K562 (cell line): ENCODE measurements around the gene BBC3. TPM values are rescaled to one million over a fixed set of nuclear protein-coding genes. Genes with fewer than 3 reads are reported as not detected.

Experiments used
- BRF2 ChIP-seq: IDR thresholded peaks from 3 replicates; pipeline ENCODE4 v1.6.1; 2011; ENCODE audit warnings: borderline replicate concordance, mild to moderate bottlenecking; ENCODE audit not compliant: insufficient read length, insufficient read depth
- E2F6 ChIP-seq, 2 experiments: IDR thresholded peaks; 2 replicates each; pipeline ENCODE4 v1.6.1; 2011; ENCODE audit warnings: borderline replicate concordance in 1 of 2, control low read depth in 1 of 2, low read depth in 1 of 2, low read length in 1 of 2, mild to moderate bottlenecking in 1 of 2, mixed read lengths in 1 of 2, moderate library complexity in 1 of 2; ENCODE audit not compliant: insufficient read depth in 1 of 2, insufficient read length in 1 of 2, poor library complexity in 1 of 2, severe bottlenecking in 1 of 2; ENCODE audit errors: extremely low read depth in 1 of 2
- HMGXB4 ChIP-seq: sonication (generic); formaldehyde crosslinking; IDR thresholded peaks from 2 replicates; pipeline ENCODE4 v1.8.1; 2023; ENCODE audit warnings: mild to moderate bottlenecking, missing genetic modification reagents
- JUND ChIP-seq, 2 experiments: IDR thresholded peaks; 2 replicates in 1 of 2; 3 replicates in 1 of 2; pipeline ENCODE4 v1.6.1; 2011; ENCODE audit warnings: borderline replicate concordance in 2 of 2, low read depth in 2 of 2, low read length in 2 of 2, improper control_type of control experiment in 1 of 2, missing biosample characterization in 1 of 2, missing genetic modification characterization in 1 of 2, missing genetic modification reagents in 1 of 2
- MYC ChIP-seq, 2 experiments: fragments of 250-450 bp in 1 of 2; sonication (Bioruptor Pico) in 1 of 2; IDR thresholded peaks; 2 replicates each; pipeline versions ENCODE4 v1.5.1 to v1.6.1; 2012 to 2021; ENCODE audit warnings: low read depth in 2 of 2, borderline replicate concordance in 1 of 2, improper control_type of control experiment in 1 of 2, low read length in 1 of 2, mild to moderate bottlenecking in 1 of 2, moderate library complexity in 1 of 2
- NFATC3 ChIP-seq: fragments of 450-650 bp; IDR thresholded peaks from 2 replicates; pipeline ENCODE4 v1.6.1; 2017; ENCODE audit warnings: mild to moderate bottlenecking
- RNF219 ChIP-seq: fragments of 250-450 bp; sonication (Bioruptor Pico); IDR thresholded peaks from 2 replicates; pipeline ENCODE4 v1.5.0; 2022; ENCODE audit warnings: mild to moderate bottlenecking
- SRSF7 ChIP-seq: fragments of 200-400 bp; formaldehyde crosslinking; optimal IDR thresholded peaks from 2 replicates; pipeline ENCODE3; 2017; ENCODE audit warnings: mild to moderate bottlenecking, low read depth, low read length
- TAF7 ChIP-seq: fragments of 450-650 bp; IDR thresholded peaks from 2 replicates; pipeline ENCODE4 v1.6.1; 2016; ENCODE audit warnings: missing genetic modification characterization, missing compliant biosample characterization
- TCF7L2 ChIP-seq: fragments of 150-350 bp; IDR thresholded peaks from 2 replicates; pipeline ENCODE4 v1.6.1; 2016; ENCODE audit warnings: low read depth, mild to moderate bottlenecking, low read length, moderate library complexity
- THAP12 ChIP-seq: fragments of 250-450 bp; sonication (Bioruptor Pico); IDR thresholded peaks from 2 replicates; pipeline ENCODE4 v1.9.0; 2021; ENCODE audit warnings: mild to moderate bottlenecking, inconsistent platforms
- ZFP30 ChIP-seq: fragments of 250-450 bp; sonication (Bioruptor Pico); IDR thresholded peaks from 2 replicates; pipeline ENCODE4 v1.8.0; 2022; ENCODE audit warnings: moderate library complexity, mild to moderate bottlenecking, inconsistent platforms, borderline replicate concordance
- ZNF121 ChIP-seq: sonication (generic); formaldehyde crosslinking; conservative IDR thresholded peaks from 2 replicates; pipeline ENCODE4 v1.8.0; 2022; ENCODE audit warnings: missing genetic modification reagents
- polyA plus RNA-seq, 8 experiments: library from polyadenylated mRNA; depleted of rRNA in 4 of 8; stranded (reverse) in 5 of 8; unstranded in 3 of 8; fragments of >200 nt; fragmentation: Nextera tagmentation in 2 of 8; fragmentation: Illumina TruSeq in 1 of 8; extraction: Ambion mirVana in 2 of 8; extraction: Trizol in 1 of 8; gene quantifications; 2 replicates each; pipeline versions ENCODE4 v1.2.1 to v1.2.3, GENCODE V29; 2011 to 2014; ENCODE audit warnings: inconsistent platforms in 1 of 8, missing spikeins in 1 of 8
- total RNA-seq, 7 experiments: library from RNA; depleted of rRNA in 6 of 7; stranded (reverse); fragments of >200 nt in 6 of 7; fragmentation: Illumina TruSeq in 2 of 7; extraction: Trizol in 2 of 7; gene quantifications; 2 replicates each; pipeline versions ENCODE4 v1.2.1 to v1.2.3, GENCODE V29; 2011 to 2021; ENCODE audit warnings: low replicate concordance in 1 of 7

Gene BBC3
- total and polyA plus RNA-seq, 9 of the 15 experiments (the other 6 are each of a cell fraction or from before 2014, with no cell fraction given) = 0.15 to 30.7 (median 4.8) TPM

GRCh38 chr19:47228168-47228936 is 2.6 kb downstream of the BBC3 start (continued):
- TF ChIP-seq BRF2 (no peak), TCF7L2 (no peak), JUND (IDR thresholded peaks at IDR 0.05; ENCODE audit: borderline replicate concordance, low read depth, low read length) (peak; percentile 47; the same call in 1 of the 2 replicates), JUND (tag; IDR thresholded peaks at IDR 0.05; ENCODE audit: borderline replicate concordance, low read depth, low read length) (no peak), E2F6 (IDR thresholded peaks at IDR 0.05; ENCODE audit: borderline replicate concordance in 1 of 2, extremely low read depth in 1 of 2, insufficient read depth in 1 of 2, insufficient read length in 1 of 2, low read depth in 1 of 2, low read length in 1 of 2, poor library complexity in 1 of 2, severe bottlenecking in 1 of 2) (peak in 1 of 2 experiments; percentile 45), ZFP30 (CRISPR knock-in tag) (no peak), TAF7 (tag) (0 out of 2 replicates have a peak, but pooled peaks have one; percentile 20), HMGXB4 (CRISPR knock-in tag) (peak; percentile 32; the same call in 1 of the 2 replicates), RNF219 (CRISPR knock-in tag) (no peak), THAP12 (CRISPR knock-in tag) (0 out of 2 replicates have a peak, but pooled peaks have one; percentile 15), SRSF7 (no peak), MYC (IDR thresholded peaks at IDR 0.05; ENCODE audit: low read depth, low read length) (peak; percentile 18; the same call in 1 of the 2 replicates), MYC (CRISPR knock-in tag; IDR thresholded peaks at IDR 0.05; ENCODE audit: borderline replicate concordance, low read depth) (peak; percentile 72; the same call in 1 of the 2 replicates), ZNF121 (no peak), NFATC3 (no peak)
